WTC11 (cell line): ENCODE results near the gene TNK2. TPM values are rescaled to one million over a fixed set of nuclear protein-coding genes. Genes with fewer than 3 reads are reported as not detected.

Source experiments
- ATAC-seq: fragments of 200-7000 bp; cut with Tn5 transposase; 2 replicates; pipeline ENCODE4 v1.10.0; 2021; ENCODE audit warnings: mild to moderate bottlenecking, moderate library complexity
- Bru-seq: library from RNA; stranded (reverse); fragments of 400-500 nt; gene quantifications from one replicate; lab custom pipeline; 2021; lab: Mats Ljungman, UMichigan
- CTCF ChIA-PET: fragments of 300-600 bp; sonication (Branson Sonifier 250); formaldehyde crosslinking; loops from one replicate; lab custom pipeline; 2021; ENCODE audit warnings: antibody characterized with exemption; lab: Charles Lee
- POLR2A ChIA-PET: fragments of 350-600 bp; sonication (Branson Sonifier 250); formaldehyde crosslinking; loops from one replicate; lab custom pipeline; 2021; ENCODE audit warnings: antibody characterized with exemption; lab: Charles Lee
- DNase-seq: peaks from one replicate; pipeline ENCODE4 v3.0.0; 2021; ENCODE audit warnings: low spot score
- H3K27ac Mint-ChIP-seq: 2 replicates; pipeline ENCODE4 v1.8.0; 2021; ENCODE audit warnings: mixed read lengths
- H3K27me3 Mint-ChIP-seq: 2 replicates; pipeline ENCODE4 v1.8.0; 2021; ENCODE audit warnings: low read depth, mild to moderate bottlenecking, moderate library complexity, mixed read lengths
- H3K36me3 Mint-ChIP-seq: 2 replicates; pipeline ENCODE4 v1.8.0; 2021; ENCODE audit warnings: mixed read lengths
- H3K4me1 Mint-ChIP-seq: 2 replicates; pipeline ENCODE4 v1.8.0; 2022; ENCODE audit warnings: mixed read lengths
- H3K4me3 Mint-ChIP-seq: 2 replicates; pipeline ENCODE4 v1.8.0; 2021; ENCODE audit warnings: mild to moderate bottlenecking, moderate library complexity, mixed read lengths
- H3K9me3 Mint-ChIP-seq: 2 replicates; pipeline ENCODE4 v1.8.0; 2021; ENCODE audit warnings: mixed read lengths
- SP1 ChIP-seq: sonication (generic); formaldehyde crosslinking; conservative IDR thresholded peaks from 2 replicates; pipeline ENCODE4 v1.8.1; 2022; ENCODE audit warnings: missing genetic modification reagents
- ZNF423 ChIP-seq: fragments of 250-450 bp; sonication (Bioruptor Pico); IDR thresholded peaks from 2 replicates; pipeline ENCODE4 v2.1.2; 2022; ENCODE audit warnings: mild to moderate bottlenecking, moderate library complexity
- long read RNA-seq, 3 experiments: library from RNA in 1 of 3; library from capped mRNA in 1 of 3; library from polyadenylated mRNA in 1 of 3; unstranded in 2 of 3; stranded (forward) in 1 of 3; transcript quantifications; one replicate each; pipeline ENCODE4 v2.0.0, GENCODE V29; 2021
- total RNA-seq: library from RNA; stranded (reverse); gene quantifications from 3 replicates; pipeline ENCODE4 v1.2.3, GENCODE V29; 2021
- TF ChIP-seq, protein P1 (sequence below): sonication (generic); formaldehyde crosslinking; IDR thresholded peaks from 2 replicates; pipeline ENCODE4 v1.8.0; 2022; ENCODE audit warnings: mild to moderate bottlenecking, missing genetic modification reagents
- TF ChIP-seq, protein P2 (sequence below): sonication (generic); formaldehyde crosslinking; IDR thresholded peaks from 2 replicates; pipeline ENCODE4 v1.8.1; 2023; ENCODE audit warnings: mild to moderate bottlenecking, moderate library complexity, missing genetic modification reagents
- TF ChIP-seq, protein P3 (sequence below): sonication (generic); formaldehyde crosslinking; IDR thresholded peaks from 2 replicates; pipeline ENCODE4 v1.8.0; 2022; ENCODE audit warnings: mild to moderate bottlenecking, missing genetic modification reagents
- TF ChIP-seq, protein P4 (sequence below): sonication (generic); formaldehyde crosslinking; IDR thresholded peaks from 2 replicates; pipeline ENCODE4 v1.8.1; 2022; ENCODE audit warnings: mild to moderate bottlenecking, moderate library complexity, missing genetic modification reagents
- TF ChIP-seq, protein P5 (sequence below): sonication (generic); formaldehyde crosslinking; conservative IDR thresholded peaks from 2 replicates; pipeline ENCODE4 v1.8.1; 2023; ENCODE audit warnings: mild to moderate bottlenecking, low read depth, missing genetic modification reagents, moderate library complexity
- TF ChIP-seq, protein P6 (sequence below): sonication (generic); formaldehyde crosslinking; IDR thresholded peaks from 2 replicates; pipeline ENCODE4 v1.8.1; 2023; ENCODE audit warnings: mild to moderate bottlenecking, missing genetic modification reagents, moderate library complexity
- TF ChIP-seq, protein P7 (sequence below): sonication (generic); formaldehyde crosslinking; IDR thresholded peaks from 2 replicates; pipeline ENCODE4 v1.8.0; 2023; ENCODE audit warnings: missing genetic modification reagents, mild to moderate bottlenecking, borderline replicate concordance

The TNK2 gene
- total RNA-seq, result 58.4 to 65.1 TPM (median 61.6 TPM) in 3 replicates
- percentile 55 among the genes with signal in this experiment for Bru-seq, nascent RNA
- long read RNA-seq, experiment 1, transcript TNK2-205 (4 exons, 3,377 nt), result major isoform, 5 of 19 reads
- long read RNA-seq, experiment 1, partial matches to known transcripts, result 3 of 19 reads
- long read RNA-seq, experiment 1, other reads (novel, unspliced or antisense), result 11 of 19 reads
- long read RNA-seq, experiment 2, transcript TNK2-205 (4 exons, 3,377 nt), result major isoform, 13 of 26 reads
- long read RNA-seq, experiment 2, partial matches to known transcripts, result 8 of 26 reads
- long read RNA-seq, experiment 2, other reads (novel, unspliced or antisense), result 5 of 26 reads
- long read RNA-seq, experiment 3, result 0 reads

DNA sequence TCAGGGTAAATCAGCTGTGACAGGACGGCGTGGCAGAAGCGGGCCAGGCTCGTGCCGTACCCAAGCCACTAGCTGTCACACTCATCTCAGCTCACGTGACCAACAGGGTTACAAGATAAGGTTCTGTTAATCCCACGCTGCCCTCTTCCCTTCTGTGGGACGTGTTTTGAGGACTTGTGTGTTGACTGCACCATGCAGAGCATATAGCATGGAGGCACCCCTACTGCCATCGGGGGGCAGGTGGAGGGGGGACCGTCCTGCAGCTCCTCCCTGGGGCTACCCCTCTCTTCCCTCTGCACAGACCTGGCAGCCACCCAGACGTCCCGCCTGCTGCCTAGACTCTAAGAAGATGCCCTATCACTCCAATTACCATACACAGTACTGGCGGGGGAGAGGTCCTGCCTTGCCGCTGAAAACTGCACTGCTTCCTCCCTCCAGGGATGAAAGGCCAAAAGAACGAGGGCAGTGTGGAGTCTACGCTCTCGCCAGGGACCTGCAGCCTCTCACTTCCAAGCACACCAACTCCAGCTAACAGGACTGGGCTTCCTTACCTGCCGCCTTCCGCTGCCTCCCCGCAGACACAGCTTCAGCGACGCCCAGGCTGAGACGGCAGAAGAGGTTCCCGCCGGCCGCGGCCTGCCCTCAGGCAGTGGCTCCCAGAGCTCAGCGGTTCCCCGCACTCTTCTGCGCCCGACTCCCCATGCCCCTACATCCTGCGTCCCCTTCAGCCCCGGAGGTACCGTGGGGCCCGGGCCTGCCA, at the start of gene TNK2:
TNK2 (minus strand) TSS at position 618 of the 760 bp plus-strand sequence. CDS start 19,963 bp downstream, outside the sequence.
- peaks cover 9% of the 10 kb centered on the region; the same call in 1 of the 2 replicates for H3K27me3 Mint-ChIP-seq
- TF ChIP-seq, protein P1, sequence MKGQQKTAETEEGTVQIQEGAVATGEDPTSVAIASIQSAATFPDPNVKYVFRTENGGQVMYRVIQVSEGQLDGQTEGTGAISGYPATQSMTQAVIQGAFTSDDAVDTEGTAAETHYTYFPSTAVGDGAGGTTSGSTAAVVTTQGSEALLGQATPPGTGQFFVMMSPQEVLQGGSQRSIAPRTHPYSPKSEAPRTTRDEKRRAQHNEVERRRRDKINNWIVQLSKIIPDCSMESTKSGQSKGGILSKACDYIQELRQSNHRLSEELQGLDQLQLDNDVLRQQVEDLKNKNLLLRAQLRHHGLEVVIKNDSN (CRISPR knock-in tag), result peak; percentile 78
- TF ChIP-seq, protein P2, sequence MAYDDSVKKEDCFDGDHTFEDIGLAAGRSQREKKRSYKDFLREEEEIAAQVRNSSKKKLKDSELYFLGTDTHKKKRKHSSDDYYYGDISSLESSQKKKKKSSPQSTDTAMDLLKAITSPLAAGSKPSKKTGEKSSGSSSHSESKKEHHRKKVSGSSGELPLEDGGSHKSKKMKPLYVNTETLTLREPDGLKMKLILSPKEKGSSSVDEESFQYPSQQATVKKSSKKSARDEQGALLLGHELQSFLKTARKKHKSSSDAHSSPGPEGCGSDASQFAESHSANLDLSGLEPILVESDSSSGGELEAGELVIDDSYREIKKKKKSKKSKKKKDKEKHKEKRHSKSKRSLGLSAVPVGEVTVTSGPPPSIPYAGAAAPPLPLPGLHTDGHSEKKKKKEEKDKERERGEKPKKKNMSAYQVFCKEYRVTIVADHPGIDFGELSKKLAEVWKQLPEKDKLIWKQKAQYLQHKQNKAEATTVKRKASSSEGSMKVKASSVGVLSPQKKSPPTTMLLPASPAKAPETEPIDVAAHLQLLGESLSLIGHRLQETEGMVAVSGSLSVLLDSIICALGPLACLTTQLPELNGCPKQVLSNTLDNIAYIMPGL, result 0 out of 2 replicates have a peak, but pooled peaks have one; percentile 42
- TF ChIP-seq, protein P3, sequence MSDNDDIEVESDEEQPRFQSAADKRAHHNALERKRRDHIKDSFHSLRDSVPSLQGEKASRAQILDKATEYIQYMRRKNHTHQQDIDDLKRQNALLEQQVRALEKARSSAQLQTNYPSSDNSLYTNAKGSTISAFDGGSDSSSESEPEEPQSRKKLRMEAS, result 0 out of 2 replicates have a peak, but pooled peaks have one; percentile 28
- TF ChIP-seq, protein P4, sequence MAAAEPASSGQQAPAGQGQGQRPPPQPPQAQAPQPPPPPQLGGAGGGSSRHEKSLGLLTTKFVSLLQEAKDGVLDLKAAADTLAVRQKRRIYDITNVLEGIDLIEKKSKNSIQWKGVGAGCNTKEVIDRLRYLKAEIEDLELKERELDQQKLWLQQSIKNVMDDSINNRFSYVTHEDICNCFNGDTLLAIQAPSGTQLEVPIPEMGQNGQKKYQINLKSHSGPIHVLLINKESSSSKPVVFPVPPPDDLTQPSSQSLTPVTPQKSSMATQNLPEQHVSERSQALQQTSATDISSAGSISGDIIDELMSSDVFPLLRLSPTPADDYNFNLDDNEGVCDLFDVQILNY (CRISPR knock-in tag), result 0 out of 2 replicates have a peak, but pooled peaks have one; percentile 12
- TF ChIP-seq, protein P5, sequence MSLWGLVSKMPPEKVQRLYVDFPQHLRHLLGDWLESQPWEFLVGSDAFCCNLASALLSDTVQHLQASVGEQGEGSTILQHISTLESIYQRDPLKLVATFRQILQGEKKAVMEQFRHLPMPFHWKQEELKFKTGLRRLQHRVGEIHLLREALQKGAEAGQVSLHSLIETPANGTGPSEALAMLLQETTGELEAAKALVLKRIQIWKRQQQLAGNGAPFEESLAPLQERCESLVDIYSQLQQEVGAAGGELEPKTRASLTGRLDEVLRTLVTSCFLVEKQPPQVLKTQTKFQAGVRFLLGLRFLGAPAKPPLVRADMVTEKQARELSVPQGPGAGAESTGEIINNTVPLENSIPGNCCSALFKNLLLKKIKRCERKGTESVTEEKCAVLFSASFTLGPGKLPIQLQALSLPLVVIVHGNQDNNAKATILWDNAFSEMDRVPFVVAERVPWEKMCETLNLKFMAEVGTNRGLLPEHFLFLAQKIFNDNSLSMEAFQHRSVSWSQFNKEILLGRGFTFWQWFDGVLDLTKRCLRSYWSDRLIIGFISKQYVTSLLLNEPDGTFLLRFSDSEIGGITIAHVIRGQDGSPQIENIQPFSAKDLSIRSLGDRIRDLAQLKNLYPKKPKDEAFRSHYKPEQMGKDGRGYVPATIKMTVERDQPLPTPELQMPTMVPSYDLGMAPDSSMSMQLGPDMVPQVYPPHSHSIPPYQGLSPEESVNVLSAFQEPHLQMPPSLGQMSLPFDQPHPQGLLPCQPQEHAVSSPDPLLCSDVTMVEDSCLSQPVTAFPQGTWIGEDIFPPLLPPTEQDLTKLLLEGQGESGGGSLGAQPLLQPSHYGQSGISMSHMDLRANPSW (CRISPR knock-in tag), result no peak
- TF ChIP-seq, protein P6, sequence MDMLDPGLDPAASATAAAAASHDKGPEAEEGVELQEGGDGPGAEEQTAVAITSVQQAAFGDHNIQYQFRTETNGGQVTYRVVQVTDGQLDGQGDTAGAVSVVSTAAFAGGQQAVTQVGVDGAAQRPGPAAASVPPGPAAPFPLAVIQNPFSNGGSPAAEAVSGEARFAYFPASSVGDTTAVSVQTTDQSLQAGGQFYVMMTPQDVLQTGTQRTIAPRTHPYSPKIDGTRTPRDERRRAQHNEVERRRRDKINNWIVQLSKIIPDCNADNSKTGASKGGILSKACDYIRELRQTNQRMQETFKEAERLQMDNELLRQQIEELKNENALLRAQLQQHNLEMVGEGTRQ (CRISPR knock-in tag), result peak; percentile 76
- TF ChIP-seq, protein P7, sequence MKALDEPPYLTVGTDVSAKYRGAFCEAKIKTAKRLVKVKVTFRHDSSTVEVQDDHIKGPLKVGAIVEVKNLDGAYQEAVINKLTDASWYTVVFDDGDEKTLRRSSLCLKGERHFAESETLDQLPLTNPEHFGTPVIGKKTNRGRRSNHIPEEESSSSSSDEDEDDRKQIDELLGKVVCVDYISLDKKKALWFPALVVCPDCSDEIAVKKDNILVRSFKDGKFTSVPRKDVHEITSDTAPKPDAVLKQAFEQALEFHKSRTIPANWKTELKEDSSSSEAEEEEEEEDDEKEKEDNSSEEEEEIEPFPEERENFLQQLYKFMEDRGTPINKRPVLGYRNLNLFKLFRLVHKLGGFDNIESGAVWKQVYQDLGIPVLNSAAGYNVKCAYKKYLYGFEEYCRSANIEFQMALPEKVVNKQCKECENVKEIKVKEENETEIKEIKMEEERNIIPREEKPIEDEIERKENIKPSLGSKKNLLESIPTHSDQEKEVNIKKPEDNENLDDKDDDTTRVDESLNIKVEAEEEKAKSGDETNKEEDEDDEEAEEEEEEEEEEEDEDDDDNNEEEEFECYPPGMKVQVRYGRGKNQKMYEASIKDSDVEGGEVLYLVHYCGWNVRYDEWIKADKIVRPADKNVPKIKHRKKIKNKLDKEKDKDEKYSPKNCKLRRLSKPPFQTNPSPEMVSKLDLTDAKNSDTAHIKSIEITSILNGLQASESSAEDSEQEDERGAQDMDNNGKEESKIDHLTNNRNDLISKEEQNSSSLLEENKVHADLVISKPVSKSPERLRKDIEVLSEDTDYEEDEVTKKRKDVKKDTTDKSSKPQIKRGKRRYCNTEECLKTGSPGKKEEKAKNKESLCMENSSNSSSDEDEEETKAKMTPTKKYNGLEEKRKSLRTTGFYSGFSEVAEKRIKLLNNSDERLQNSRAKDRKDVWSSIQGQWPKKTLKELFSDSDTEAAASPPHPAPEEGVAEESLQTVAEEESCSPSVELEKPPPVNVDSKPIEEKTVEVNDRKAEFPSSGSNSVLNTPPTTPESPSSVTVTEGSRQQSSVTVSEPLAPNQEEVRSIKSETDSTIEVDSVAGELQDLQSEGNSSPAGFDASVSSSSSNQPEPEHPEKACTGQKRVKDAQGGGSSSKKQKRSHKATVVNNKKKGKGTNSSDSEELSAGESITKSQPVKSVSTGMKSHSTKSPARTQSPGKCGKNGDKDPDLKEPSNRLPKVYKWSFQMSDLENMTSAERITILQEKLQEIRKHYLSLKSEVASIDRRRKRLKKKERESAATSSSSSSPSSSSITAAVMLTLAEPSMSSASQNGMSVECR (CRISPR knock-in tag), result 0 out of 2 replicates have a peak, but pooled peaks have one; percentile 23
- 0 out of 2 replicates have a peak, but pooled peaks have one; percentile 4 for TF ChIP-seq SP1 (CRISPR knock-in tag)
- no peak for TF ChIP-seq ZNF423 (CRISPR knock-in tag)
- H3K27ac Mint-ChIP-seq, result no peak within 1 kb of the TSS
- POLR2A ChIA-PET, result no interaction called here
- peak within 1 kb of the TSS; percentile 81 for H3K4me3 Mint-ChIP-seq
- CTCF ChIA-PET, result interaction anchor here (0.5 to 4.0 kb wide), 12 partner anchors 10 to 201 kb away, joined by 3 to 76 read pairs (median 4); no protein-coding TSS in a partner anchor
- ATAC-seq, result peak; percentile 9
- DNase-seq, result peak; percentile 50
- no peaks in the 10 kb centered on the region for H3K36me3 Mint-ChIP-seq
- peaks cover 37% of the 10 kb centered on the region for H3K4me1 Mint-ChIP-seq
- no peaks in the 10 kb centered on the region for H3K9me3 Mint-ChIP-seq
